ENCODE data around the gene PRKCZ.
A peak's percentile ranks its signal among the peaks of the same experiment; 100 is the strongest.

The PRKCZ gene

DNA sequence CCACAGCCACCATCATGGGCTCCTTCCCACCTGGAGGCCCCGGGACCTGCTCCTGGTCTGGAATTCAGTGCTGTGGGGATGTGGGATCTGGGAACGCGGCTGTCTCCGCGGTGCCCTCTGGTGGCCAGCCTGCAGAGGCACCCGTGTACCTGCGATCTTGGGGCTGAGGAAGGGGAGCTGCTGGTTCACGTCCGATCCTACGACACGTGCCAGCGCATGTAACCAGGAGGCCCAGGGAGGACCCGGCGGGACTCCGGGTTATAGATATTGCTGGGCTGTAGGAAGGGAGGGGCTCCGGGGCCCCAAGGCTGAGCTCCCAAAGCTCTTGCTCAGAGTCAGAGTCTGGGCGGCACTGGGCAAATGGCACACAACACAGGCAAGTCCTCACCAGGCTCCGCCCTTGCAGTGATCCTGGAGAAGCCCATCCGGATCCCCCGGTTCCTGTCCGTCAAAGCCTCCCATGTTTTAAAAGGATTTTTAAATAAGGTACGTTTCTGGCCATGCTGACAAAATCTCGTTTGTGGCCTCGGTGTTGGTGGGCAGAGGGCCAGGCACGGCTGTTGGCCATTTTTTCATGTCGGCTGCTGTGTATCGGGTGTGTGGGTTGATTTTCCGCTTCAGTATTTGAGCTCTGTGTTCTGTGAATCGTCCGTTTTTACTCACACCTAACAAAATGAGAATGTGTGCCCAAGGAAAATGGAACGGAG is 124.3 kb downstream of the PRKCZ start:
- Histone ChIP-seq H3K27me3 (ENCODE audit: control insufficient read depth, insufficient read depth, low read length) (no peaks in the 10 kb centered on the region), H3K9ac (ENCODE audit: low read length) (peak overlapping the region; percentile 47), H3K4me3 (ENCODE audit: low read length) (no peak overlapping the region), H3K9me3 (ENCODE audit: control insufficient read depth, low read length) (no peaks in the 10 kb centered on the region), H3K4me1 (ENCODE audit: control insufficient read depth, insufficient read depth, low read length) (no peaks in the 10 kb centered on the region), H3K36me3 (ENCODE audit: control insufficient read depth, insufficient read depth, low read length) (no peaks in the 10 kb centered on the region)

DNA sequence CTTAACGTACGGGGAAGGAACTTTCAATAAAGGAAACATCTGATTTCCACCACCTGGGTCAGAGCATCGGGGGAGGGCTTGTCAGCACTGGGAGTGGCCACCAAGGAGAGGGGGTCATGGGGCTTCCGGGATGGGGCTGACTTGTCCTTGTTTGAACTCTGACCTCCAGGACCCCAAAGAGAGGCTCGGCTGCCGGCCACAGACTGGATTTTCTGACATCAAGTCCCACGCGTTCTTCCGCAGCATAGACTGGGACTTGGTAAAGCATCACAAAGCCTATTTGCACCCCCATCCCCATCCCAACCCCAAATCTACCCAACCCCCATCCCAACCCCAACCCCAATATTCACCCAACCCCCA is 124.8 kb downstream of the PRKCZ start:
- Histone ChIP-seq H3K4me1 (ENCODE audit: control insufficient read depth, insufficient read depth, low read length) (no peaks in the 10 kb centered on the region), H3K27me3 (ENCODE audit: control insufficient read depth, insufficient read depth, low read length) (no peaks in the 10 kb centered on the region), H3K9ac (ENCODE audit: low read length) (no peak overlapping the region), H3K4me3 (ENCODE audit: low read length) (no peak overlapping the region), H3K9me3 (ENCODE audit: control insufficient read depth, low read length) (no peaks in the 10 kb centered on the region), H3K36me3 (ENCODE audit: control insufficient read depth, insufficient read depth, low read length) (no peaks in the 10 kb centered on the region)

DNA sequence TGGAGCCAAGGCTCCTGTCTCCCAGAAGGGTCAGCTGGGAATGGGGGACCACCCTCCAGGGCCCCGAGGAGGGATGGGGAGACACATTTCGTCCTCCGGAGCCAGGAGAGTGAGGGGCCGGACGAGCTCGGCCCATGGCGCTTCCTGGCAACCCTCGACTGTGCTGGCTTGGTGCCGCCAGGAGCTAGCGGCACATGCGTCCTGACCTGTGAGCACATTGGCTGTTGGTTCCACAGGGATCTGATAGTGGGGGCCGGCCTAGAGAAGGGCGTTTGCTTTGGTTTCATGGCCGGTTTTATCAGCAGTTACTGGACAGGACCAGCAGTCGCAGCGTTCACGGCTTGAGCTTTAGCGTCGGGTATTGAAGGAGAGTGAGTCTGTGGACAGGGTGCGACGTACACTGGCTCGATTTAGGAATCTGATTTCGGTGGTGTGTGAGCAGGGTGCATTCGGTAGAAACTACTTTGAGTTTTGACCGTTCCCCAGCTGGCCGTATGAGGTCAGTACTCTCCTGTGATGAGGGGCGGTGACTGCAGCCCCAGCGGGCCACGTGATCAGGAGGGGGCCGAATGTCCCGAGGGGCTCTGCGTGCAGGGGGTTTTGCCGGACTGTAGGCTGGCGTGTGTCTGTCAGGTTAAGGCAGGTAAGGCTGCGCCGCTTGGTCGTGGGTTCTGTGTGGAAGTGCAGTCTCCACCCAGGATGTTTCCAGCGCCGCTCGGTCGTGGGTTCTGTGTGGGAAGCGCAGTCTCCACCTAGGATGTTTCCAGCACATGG is 125.7 kb downstream of the PRKCZ start:
- H3K9me3 ChIP-seq (ENCODE audit: control insufficient read depth, low read length): no peaks in the 10 kb centered on the region
- no peaks in the 10 kb centered on the region for H3K27me3 ChIP-seq (ENCODE audit: control insufficient read depth, insufficient read depth, low read length)
- H3K9ac ChIP-seq (ENCODE audit: low read length): no peak overlapping the region
- H3K36me3 ChIP-seq (ENCODE audit: control insufficient read depth, insufficient read depth, low read length): no peaks in the 10 kb centered on the region
- H3K4me1 ChIP-seq (ENCODE audit: control insufficient read depth, insufficient read depth, low read length): no peaks in the 10 kb centered on the region
- no peak overlapping the region for H3K4me3 ChIP-seq (ENCODE audit: low read length)

DNA sequence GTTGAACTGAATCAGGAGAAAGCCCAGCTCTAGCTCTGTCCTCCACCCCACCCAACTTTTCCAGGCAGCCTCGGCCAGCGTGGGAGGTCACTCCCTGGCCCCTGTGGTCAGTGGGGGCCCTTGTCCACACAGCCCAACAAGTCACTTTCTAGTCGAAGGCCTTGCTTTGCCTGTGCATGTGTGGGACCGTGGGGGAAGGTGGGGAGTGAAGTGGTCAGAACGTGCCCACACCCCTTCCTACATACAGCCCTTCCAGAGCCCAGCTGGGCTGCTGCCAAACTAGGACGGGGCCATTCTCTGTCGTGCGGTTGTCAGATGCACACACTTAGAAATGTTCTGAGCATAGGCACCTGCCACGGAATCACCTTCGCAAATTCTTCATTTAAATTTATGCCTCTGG is 126.4 kb downstream of the PRKCZ start:
- no peaks in the 10 kb centered on the region for H3K9me3 ChIP-seq (ENCODE audit: control insufficient read depth, low read length)
- H3K4me1 ChIP-seq (ENCODE audit: control insufficient read depth, insufficient read depth, low read length): no peaks in the 10 kb centered on the region
- H3K36me3 ChIP-seq (ENCODE audit: control insufficient read depth, insufficient read depth, low read length): no peaks in the 10 kb centered on the region
- no peaks in the 10 kb centered on the region for H3K27me3 ChIP-seq (ENCODE audit: control insufficient read depth, insufficient read depth, low read length)
- H3K9ac ChIP-seq (ENCODE audit: low read length): no peak overlapping the region
- H3K4me3 ChIP-seq (ENCODE audit: low read length): no peak overlapping the region

- Histone ChIP-seq H3K27me3 (ENCODE audit: control insufficient read depth, insufficient read depth, low read length) (no peaks in the 10 kb centered on the region), H3K4me3 (ENCODE audit: low read length) (no peak overlapping the region), H3K9ac (ENCODE audit: low read length) (no peak overlapping the region), H3K36me3 (ENCODE audit: control insufficient read depth, insufficient read depth, low read length) (no peaks in the 10 kb centered on the region), H3K9me3 (ENCODE audit: control insufficient read depth, low read length) (no peaks in the 10 kb centered on the region), H3K4me1 (ENCODE audit: control insufficient read depth, insufficient read depth, low read length) (no peaks in the 10 kb centered on the region)
These were observed 127.3 kb downstream of the PRKCZ start for GRCh38 chr1:2177541-2177940.

DNA sequence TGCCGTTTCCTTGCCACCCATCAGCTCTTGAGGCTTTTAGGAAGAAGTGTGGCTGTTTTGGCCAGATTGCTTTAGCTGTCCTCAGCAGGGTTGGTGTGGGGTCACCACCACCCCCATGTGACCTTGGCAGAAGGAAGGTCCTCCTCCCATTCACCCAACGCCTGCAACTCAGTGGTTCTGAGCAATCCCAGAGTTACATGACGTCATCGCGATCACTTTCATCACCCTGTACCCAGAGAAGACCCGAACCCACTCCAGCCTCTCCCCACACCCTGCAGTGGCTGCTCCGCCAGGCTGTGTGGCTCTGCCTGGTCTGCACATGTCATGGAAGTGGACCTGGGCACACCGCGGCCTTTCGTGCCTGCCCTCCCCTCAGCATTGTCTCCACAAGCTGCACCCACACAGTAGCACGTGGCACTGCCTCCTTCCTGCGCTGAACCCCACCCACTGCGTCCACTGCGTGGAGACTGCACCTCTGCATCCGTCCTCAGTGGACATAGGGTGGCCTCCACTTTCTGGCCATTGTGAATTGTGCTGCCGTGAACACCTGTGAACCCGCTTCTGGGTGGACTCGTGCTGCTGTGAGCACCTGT is 127.8 kb downstream of the PRKCZ start:
- H3K4me3 ChIP-seq (ENCODE audit: low read length): no peak overlapping the region
- no peaks in the 10 kb centered on the region for H3K27me3 ChIP-seq (ENCODE audit: control insufficient read depth, insufficient read depth, low read length)
- no peaks in the 10 kb centered on the region for H3K9me3 ChIP-seq (ENCODE audit: control insufficient read depth, low read length)
- no peak overlapping the region for H3K9ac ChIP-seq (ENCODE audit: low read length)
- H3K4me1 ChIP-seq (ENCODE audit: control insufficient read depth, insufficient read depth, low read length): no peaks in the 10 kb centered on the region
- H3K36me3 ChIP-seq (ENCODE audit: control insufficient read depth, insufficient read depth, low read length): no peaks in the 10 kb centered on the region

DNA sequence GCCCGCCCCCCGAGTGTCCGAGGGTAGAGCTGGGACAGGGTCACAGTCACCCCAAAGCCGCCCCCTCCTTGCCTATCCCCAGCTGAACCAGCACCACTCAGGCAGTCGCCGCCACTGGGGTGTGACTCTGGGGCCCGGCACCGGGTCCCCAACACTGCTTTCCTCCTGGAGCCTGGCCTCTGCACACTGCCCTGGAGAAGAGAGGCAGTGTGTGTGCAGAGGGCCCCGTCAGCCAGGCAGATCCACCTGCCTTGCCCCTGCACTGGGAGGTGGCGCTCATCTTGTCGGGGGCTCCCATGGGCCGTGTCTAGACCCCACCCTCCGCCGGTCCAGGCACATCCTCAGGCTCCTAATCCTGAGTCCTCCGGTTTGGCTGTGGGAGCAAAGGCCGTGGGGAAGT is 128.7 kb downstream of the PRKCZ start:
- Histone ChIP-seq H3K36me3 (ENCODE audit: control insufficient read depth, insufficient read depth, low read length) (no peaks in the 10 kb centered on the region), H3K9me3 (ENCODE audit: control insufficient read depth, low read length) (no peaks in the 10 kb centered on the region), H3K27me3 (ENCODE audit: control insufficient read depth, insufficient read depth, low read length) (no peaks in the 10 kb centered on the region), H3K4me3 (ENCODE audit: low read length) (no peak overlapping the region), H3K4me1 (ENCODE audit: control insufficient read depth, insufficient read depth, low read length) (no peaks in the 10 kb centered on the region), H3K9ac (ENCODE audit: low read length) (no peak overlapping the region)

GRCh38 chr1:2179283-2180013 is 129.2 kb downstream of the PRKCZ start:
- Histone ChIP-seq H3K4me3 (ENCODE audit: low read length) (no peak overlapping the region), H3K4me1 (ENCODE audit: control insufficient read depth, insufficient read depth, low read length) (no peaks in the 10 kb centered on the region), H3K9me3 (ENCODE audit: control insufficient read depth, low read length) (no peaks in the 10 kb centered on the region), H3K27me3 (ENCODE audit: control insufficient read depth, insufficient read depth, low read length) (no peaks in the 10 kb centered on the region), H3K9ac (ENCODE audit: low read length) (no peak overlapping the region), H3K36me3 (ENCODE audit: control insufficient read depth, insufficient read depth, low read length) (no peaks in the 10 kb centered on the region)

DNA sequence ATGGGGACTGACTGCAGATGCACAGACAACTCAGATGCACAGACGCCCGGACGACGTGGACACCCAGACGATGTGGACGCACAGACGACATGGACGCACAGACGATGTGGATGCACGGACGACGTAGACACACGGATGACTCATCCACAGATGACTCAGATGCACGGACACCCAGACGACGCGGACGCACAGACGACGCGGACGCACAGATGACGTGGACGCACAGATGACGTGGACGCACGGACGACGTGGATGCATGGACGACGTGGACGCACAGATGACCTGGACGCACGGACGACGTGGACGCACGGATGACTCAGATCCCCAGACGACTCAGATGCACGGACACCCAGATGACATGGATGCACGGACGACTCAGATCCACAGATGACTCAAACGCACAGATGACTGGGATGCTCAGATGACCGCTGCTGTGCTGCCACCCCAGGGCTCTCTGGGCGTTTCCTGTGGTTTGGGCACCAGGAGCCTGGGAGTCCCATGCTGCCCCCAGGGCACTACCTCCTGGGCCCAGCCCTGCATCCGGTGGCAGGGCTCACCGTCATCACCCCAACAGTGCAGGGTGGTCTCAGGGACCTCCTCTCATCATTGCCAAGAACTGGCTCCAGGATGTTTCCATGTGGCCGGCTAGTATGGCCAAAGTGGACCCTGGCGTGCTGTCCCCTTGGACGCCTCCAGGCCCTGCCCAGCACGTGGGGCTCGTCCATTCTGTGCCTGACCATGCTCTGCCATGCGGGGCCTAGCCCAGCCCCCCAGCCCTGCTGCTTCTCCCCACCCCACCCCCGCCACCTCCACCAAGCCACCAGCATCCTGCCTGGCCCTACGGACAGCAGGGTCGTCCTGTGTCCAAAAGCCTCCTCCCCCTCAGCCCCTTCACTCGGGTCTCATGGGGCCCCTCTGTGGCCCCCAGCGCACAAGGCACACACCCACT is 130.4 kb downstream of the PRKCZ start:
- H3K9me3 ChIP-seq (ENCODE audit: control insufficient read depth, low read length): no peaks in the 10 kb centered on the region
- no peaks in the 10 kb centered on the region for H3K27me3 ChIP-seq (ENCODE audit: control insufficient read depth, insufficient read depth, low read length)
- H3K36me3 ChIP-seq (ENCODE audit: control insufficient read depth, insufficient read depth, low read length): no peaks in the 10 kb centered on the region
- H3K9ac ChIP-seq (ENCODE audit: low read length): no peak overlapping the region
- H3K4me1 ChIP-seq (ENCODE audit: control insufficient read depth, insufficient read depth, low read length): no peaks in the 10 kb centered on the region
- H3K4me3 ChIP-seq (ENCODE audit: low read length): no peak overlapping the region

- H3K27me3 ChIP-seq (ENCODE audit: control insufficient read depth, insufficient read depth, low read length): no peaks in the 10 kb centered on the region
- no peaks in the 10 kb centered on the region for H3K4me1 ChIP-seq (ENCODE audit: control insufficient read depth, insufficient read depth, low read length)
- H3K9ac ChIP-seq (ENCODE audit: low read length): no peak overlapping the region
- no peaks in the 10 kb centered on the region for H3K9me3 ChIP-seq (ENCODE audit: control insufficient read depth, low read length)
- no peaks in the 10 kb centered on the region for H3K36me3 ChIP-seq (ENCODE audit: control insufficient read depth, insufficient read depth, low read length)
- no peak overlapping the region for H3K4me3 ChIP-seq (ENCODE audit: low read length)
These were observed 131.1 kb downstream of the PRKCZ start for GRCh38 chr1:2181271-2181670.

- no peaks in the 10 kb centered on the region for H3K36me3 ChIP-seq (ENCODE audit: control insufficient read depth, insufficient read depth, low read length)
- H3K4me3 ChIP-seq (ENCODE audit: low read length): no peak overlapping the region
- H3K4me1 ChIP-seq (ENCODE audit: control insufficient read depth, insufficient read depth, low read length): no peaks in the 10 kb centered on the region
- no peaks in the 10 kb centered on the region for H3K9me3 ChIP-seq (ENCODE audit: control insufficient read depth, low read length)
- no peak overlapping the region for H3K9ac ChIP-seq (ENCODE audit: low read length)
- no peaks in the 10 kb centered on the region for H3K27me3 ChIP-seq (ENCODE audit: control insufficient read depth, insufficient read depth, low read length)
These were observed 131.5 kb downstream of the PRKCZ start for GRCh38 chr1:2181752-2182151.
